DMS53 (cell line): ENCODE measurements around the gene EEFSEC.

ENCODE experiments used
- DNase-seq: peaks from one replicate; lab custom pipeline; 2025; lab: John Stamatoyannopoulos, UW

The EEFSEC gene

GRCh38 chr3:128392818-128393544 lies 239.7 kb downstream of the EEFSEC start:
- DNase-seq, result no peak

GRCh38 chr3:128394033-128394432 lies 240.8 kb downstream of the EEFSEC start:
- DNase-seq, result no peak

- DNase-seq, result no peak
Observed at GRCh38 chr3:128395046-128395445, 241.8 kb downstream of the EEFSEC start.

GRCh38 chr3:128395500-128396162 lies 242.3 kb downstream of the EEFSEC start:
- no peak for DNase-seq

- DNase-seq, result no peak
Observed at GRCh38 chr3:128397484-128397883, 244.2 kb downstream of the EEFSEC start.

GRCh38 chr3:128398586-128398985 lies 245.3 kb downstream of the EEFSEC start:
- DNase-seq, result no peak

- no peak for DNase-seq
Observed at GRCh38 chr3:128399221-128399915, 246.1 kb downstream of the EEFSEC start.

GRCh38 chr3:128400671-128401070 lies 247.4 kb downstream of the EEFSEC start:
- no peak for DNase-seq

- DNase-seq, result no peak
Observed at GRCh38 chr3:128402319-128402718, 249.0 kb downstream of the EEFSEC start.

- DNase-seq, result no peak
Observed at GRCh38 chr3:128402998-128403397, 249.7 kb downstream of the EEFSEC start.

GRCh38 chr3:128404276-128405068 lies 251.2 kb downstream of the EEFSEC start:
- no peak for DNase-seq

GRCh38 chr3:128405554-128406277 lies 252.4 kb downstream of the EEFSEC start:
- no peak for DNase-seq

GRCh38 chr3:128407247-128407646 lies 254.0 kb downstream of the EEFSEC start:
- no peak for DNase-seq

GRCh38 chr3:128408012-128408692 lies 254.9 kb downstream of the EEFSEC start:
- no peak for DNase-seq

- DNase-seq, result no peak
Observed at GRCh38 chr3:128408693-128409623, 255.7 kb downstream of the EEFSEC start.

GRCh38 chr3:128409624-128410581 lies 256.6 kb downstream of the EEFSEC start:
- DNase-seq, result no peak

GRCh38 chr3:128410669-128411573 lies 257.6 kb downstream of the EEFSEC start:
- DNase-seq, result no peak
